ENCODE data around the gene ITPR2.
"Not testable (repeated sequence)": the region's sequence is repeated elsewhere in the genome, so short reads cannot be mapped to it uniquely, and the experiment has no call there.

Gene ITPR2

DNA sequence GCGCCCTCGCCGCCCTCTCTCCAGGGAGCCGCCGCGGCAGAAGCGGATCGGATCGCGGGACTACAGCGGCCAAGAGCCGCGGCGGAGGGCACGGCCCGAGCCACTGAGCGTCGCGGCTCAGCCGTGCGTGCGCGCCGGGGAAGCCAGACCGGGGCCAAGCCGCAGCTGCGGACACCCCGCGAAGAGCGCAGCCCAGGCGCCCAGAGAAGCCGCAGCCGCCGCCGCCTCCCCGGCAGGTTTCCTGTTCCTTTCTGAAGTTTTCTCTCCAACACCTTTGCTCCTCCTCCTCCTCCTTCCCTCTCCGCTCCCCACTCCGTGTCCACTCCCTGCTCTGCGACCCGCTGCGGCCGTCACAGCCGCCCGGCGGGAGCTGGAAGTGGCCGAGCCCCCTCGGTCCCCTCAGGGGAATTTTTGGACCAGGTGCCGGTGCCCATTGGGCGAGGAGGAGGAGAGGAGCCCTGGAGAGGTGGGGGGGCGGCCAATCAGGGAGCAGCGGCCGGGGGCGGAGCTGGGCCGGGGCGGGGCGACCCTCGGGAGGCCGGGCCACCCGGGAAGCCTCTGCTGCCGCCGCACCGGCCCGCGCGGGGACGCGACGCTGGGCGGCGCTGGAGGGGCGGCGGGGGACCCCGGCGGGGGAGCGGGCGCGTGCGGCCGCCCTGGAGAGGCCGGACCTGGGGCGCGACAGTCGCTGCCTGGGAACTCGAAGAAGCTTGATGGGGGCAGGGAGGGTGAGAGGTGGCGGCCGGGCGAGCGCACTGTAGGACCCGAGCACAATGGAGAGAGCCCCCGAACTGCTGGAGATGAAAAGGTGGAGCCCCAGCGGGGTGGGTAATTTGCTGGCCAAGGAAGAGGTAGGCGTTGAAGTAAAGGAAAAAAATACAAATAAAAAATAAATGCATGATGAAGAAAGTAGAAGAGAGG, at the start of gene ITPR2:
Gene ITPR2 (minus strand): TSS at position 373 of the 921 bp plus-strand sequence. CDS start 413 bp downstream, outside the sequence.
- DNase-seq (ENCODE audit: low read depth): peak; percentile 86

DNA sequence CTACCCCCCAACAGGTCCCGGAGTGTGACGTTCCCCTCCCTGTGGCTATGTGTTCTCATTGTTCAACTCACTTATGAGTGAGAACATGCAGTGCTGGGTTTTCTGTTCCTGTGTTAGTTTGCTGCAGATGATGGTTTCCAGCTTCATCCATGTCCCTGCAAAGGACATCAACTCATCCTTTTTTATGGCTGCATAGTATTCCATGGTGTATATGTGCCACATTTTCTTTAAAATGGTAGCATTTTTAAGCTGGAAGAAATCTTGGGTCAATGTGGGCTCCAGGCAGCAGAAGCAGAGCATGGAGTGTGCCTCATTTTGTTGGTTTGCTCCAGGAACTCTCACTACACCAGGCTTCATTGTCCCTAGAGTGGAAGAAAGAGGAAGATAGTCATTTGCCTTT, 47.6 kb upstream of the ITPR2 start:
- no peak for DNase-seq (ENCODE audit: low read depth)

DNA sequence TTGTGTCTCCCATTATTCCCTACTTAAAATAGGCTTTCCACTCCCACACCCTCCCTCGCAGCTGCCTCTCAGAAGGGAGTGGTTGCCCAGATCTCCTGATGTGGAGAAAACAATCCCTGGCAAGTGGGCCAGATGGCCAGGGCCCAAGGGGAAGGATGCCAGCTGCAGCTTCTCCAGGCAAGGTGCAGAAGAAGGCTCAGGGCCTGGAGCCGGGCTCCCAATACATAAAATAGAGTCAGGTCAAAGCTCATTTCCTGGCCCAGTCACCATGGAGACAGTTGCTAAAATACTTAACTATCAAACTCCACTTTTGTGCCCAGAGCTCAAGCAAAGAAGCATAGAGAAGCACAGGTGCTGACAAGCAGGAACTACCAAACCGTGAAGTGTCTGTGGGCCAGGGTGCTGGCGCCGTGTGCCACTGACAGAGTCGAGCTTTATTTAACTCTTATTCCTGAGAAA, 45.7 kb upstream of the ITPR2 start:
- DNase-seq (ENCODE audit: low read depth): no peak

DNA sequence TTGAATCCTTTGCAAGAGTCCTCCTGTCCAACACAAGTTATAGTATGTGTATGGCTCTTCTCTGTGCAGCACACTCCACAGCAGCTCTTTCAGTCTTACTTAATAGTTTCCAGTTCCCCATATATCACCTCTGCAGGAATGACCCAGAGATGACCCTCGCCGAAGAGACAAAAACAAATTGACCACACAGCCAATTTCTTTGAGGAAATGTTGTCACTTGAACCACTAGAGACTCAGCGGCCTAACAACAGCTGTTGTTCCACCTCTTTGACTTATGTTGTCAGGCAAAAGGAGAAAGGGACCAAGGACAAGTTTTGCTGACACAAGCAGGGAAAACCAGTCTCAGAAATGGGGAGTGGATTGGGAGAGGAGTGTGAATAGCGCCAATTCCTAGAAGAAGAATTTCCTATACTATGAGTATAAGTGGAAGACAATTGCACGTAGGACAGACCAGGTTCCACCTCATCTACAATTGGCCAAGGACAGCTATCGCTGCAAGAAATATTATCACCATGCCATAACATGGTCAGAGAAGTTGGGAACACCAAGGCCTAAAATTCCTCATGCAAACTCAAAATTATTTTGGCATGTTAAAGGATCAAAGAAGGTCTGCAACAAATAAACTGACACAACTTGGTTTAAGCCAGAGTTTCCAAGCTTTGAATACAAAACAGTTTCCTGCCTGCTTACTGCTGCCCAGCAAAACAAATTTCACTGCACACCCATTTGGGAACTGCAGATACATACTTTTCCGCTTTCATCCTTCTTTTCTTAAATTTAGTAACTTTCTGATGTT, 41.7 kb upstream of the ITPR2 start:
- DNase-seq (ENCODE audit: low read depth): no peak

DNA sequence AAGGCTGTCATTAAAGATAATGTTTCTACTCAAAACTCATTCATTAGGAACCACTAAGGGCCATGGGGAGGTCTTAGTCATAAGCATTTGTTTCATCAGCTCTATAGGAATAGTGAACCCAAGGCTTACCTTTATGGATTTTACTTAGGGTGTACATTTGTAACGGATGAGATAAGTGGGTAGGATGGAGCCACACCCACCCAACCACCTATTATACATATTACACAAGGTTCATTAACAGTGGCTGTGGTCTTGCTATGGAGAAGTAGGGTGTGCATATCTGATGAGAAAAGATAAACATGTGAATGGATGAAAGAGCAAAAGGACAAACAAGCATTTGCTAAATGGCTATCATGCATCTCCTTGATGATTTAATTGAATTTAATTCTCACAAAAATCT, 39.6 kb upstream of the ITPR2 start:
- DNase-seq (ENCODE audit: low read depth): no peak

DNA sequence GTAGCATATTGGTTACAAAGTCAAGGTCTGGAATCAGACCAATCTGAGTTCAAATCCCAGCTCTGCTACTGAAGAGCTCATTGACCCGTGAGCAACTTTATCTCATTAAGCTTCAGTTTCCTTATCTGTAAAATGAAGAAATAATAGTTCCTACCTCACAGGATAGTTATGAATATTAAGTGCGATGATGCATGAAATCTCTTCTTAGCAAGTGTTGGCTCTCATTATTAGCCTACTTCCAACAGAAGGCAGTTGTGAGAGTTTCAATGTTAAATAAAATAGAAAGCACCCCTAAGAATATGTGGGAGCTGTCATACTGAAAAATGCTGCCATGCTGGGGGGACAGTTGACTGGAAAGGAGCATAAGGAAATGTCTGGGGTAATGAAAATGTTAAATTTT, 39.0 kb upstream of the ITPR2 start:
- no peak for DNase-seq (ENCODE audit: low read depth)

DNA sequence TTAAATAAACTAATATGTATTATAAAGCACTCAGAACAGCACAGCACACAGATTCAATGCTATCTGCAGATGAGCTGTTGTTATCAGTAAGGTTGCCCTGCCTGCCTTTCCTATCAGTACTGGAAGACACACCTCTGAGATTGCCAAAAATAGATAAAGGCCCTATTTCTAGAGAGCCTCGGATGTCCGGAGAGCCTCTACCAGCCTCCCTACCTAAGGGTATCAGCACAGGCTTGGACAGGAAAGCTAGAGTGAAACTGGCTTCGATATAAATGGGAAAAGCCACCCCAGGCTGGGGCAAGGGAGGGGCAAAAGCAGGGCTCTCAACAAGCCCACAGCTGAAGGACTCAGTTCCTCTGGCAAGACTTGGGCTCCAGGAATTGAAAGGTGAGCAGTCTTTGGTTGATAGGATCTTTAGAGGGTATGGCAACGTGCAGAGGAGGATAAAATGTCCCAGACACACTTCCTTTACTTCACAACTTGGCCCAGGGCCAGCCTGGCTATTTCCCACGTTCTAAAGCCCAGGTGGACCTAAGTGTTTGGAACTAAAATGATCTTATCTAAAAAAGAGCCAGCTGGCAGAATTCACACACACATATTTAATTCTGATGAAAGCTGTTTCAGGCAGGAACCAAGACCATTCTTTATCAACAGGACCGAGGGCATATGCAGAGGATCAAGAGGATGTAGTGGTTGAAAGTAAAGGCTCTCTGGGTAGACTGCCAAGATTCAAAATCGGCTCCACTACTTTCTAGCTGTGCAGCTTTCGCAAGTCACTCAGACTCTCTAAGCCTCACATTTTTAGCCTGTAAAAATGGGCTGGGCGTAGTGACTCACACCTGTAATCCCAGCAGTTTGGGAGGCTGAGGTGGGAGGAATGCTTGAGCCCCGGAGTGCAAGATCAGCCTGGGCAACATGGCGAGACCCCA, 37.8 kb upstream of the ITPR2 start:
- no peak for DNase-seq (ENCODE audit: low read depth)

DNA sequence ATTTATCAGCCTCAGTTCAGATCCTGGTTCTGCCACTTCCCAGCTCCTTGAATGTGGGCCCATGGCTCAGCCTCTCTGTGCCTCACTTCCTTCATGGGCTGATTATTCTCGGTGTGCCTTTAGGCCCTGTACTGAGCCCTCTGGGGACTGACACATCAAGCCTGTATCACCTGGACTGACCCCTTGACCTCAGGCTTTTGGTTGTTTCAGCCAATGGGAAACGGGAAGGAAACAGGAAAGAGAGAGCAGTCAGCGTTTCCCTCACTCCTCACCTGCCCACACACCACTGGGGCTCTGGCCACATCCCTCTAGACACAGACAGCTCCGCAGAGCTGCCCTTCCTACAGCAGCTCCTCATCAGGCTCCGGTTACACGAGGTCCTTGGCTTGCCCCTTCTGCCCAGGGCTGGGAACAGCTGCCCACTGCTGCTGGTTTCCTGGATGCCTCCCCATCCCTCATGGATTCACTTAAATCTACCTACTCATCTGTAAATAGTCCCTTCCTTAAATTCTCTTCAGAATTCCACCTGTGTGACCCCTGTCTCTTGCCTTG, 37.0 kb upstream of the ITPR2 start:
- no peak for DNase-seq (ENCODE audit: low read depth)

DNA sequence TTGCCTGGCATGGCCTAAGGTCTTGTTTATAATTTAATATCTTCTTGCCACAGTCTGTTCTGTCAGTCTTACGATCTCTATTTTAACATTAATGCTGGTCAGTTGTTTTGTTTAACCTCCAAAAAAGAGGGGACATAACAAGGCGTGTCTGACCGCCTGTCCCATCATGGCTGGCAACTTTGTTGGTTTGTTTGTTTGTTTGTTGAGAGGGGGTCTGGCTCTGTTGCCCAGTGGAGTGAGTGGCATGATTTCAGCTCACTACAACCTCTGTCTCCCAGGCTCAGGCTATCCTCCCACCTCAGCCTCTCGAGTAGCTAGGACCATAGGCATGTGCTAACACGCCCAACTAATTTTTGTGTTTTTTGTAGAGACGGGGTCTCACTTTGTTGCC, 36.1 kb upstream of the ITPR2 start:
- no peak for DNase-seq (ENCODE audit: low read depth)

DNA sequence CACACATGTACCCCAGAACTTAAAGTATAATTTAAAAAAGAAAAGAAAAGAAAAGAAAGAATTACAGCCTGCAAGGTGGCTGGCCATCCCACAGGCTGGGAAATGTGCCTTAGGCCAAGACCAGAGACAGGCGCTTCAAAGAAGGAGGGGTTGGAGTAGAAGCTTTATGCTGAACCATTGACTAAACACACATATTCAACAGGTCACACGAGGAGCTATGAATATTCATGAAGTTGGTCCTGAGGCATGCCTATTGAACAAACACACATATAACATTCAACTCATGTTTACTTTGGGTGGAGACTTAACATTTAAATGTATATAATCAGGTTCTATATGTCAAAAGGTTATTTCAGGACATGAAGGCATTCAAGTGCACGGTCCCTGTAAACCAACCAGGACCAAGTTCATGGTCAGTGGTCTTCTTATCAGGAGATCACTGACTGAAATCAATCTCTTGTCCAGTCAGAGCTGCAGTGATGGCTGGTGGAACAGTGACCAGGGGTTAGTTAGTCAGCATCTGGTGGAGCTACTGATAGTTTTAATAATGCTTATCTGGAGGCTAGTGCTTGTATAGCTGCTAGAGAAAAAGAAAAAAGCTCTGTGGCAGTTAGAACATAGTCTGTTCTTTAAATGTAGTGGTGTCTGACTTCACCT, 35.6 kb upstream of the ITPR2 start:
- no peak for DNase-seq (ENCODE audit: low read depth)

DNA sequence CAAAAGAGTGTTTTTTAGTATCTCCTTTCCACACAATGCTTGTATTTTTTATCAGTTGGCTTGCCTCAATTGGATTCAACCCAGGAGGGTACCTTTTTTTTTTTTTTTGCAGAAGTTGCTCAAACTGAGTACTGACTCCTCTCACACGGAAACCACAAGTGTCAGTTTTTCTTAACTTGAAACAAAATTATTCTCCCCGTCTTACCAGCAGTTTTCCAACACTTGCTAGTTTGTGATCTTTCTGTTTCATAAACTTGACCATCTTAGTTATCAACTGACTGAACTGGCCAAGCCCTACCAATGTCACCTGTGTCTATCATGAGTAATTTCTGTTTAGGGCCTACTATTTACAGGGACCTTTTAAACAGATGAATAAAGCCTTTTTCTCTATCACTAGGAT, 34.1 kb upstream of the ITPR2 start:
- no peak for DNase-seq (ENCODE audit: low read depth)

DNA sequence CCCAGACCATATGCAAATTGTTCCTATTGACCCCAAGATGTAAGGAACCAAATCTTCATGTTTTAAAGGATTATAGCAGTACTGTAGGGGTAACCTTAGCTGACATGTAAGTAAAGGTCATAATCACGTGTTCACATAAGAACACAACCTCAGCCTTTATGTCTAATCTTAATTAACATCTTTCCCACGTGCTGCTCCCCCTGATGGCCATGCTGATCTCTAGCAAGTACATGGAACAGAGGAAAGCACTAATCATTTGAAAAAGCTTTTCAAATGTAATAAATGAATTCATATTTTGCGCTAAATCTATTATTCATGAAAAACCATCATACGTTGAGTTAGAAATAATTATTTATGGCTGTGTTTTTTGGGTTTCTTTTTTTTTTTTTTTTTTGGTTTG, 30.5 kb upstream of the ITPR2 start:
- DNase-seq (ENCODE audit: low read depth): no peak

DNA sequence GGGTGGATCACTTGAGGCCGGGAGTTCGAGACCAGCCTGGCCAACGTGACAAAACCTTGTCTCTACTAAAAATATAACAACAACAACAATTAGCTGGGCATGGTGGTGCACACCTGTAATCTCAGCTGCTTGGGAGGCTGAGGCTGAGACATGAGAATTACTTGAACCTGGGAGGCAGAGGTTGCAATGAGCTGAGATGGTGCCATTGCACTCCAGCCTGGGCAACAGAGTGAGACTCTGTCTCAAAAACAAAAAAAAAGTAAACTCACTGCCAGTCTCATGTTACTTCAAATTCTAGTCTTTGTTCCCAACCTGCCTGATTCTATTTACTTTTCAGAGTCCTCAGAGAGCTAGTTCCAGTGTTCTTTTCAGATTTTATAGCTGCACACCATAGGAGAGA, 29.8 kb upstream of the ITPR2 start:
- DNase-seq (ENCODE audit: low read depth): not testable (repeated sequence)

DNA sequence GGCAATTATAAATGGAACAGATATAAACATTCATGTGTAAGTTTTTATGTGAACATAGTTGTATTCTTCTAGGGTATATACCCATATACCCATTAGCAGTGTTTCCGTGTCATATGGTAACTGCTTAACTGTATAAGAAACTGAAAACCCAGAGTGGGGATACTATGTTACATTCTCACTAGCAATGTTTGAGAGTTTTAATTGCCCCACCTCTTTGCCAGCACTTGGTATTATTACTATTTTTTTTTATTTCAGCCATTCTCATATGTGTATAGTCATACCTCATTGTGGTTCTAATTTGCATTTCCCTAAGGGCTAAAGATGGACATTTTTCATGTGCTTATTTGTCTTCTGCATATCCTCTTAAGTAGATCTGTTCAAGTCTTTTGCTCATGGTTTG, 28.7 kb upstream of the ITPR2 start:
- DNase-seq (ENCODE audit: low read depth): no peak

DNA sequence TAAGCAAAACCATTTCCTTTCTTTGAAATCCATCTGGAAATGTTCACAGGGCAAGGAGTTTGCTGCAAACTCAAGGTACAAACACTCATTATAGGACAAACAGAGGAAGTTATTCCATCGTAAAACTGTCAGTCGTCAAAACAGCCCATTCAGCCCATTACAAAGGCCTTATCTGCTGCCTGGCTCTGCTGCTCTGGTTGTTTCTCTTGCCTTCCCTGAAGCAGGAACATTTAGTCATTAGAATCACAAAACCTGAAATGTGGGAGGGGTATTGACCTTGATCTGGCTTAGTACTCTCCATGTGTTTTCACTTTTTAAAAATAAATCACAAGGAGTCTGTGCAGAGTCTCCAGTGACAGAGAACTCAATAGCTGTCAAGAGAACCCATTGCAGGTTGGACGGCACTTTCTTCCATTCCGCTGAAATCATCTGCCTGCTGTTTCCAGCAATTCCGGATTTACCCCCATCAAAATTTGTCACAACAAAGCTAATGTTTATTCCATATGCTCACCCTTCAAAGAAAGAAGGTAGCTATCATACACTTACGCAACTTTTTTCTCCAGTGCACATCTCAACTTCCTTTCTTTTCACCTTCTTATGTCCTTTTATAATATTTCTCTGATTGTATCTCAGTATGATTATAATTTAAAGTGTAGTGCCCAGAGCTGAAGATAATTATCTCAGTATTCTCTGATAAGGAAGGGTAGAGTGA, 24.6 kb upstream of the ITPR2 start:
- DNase-seq (ENCODE audit: low read depth): no peak

DNA sequence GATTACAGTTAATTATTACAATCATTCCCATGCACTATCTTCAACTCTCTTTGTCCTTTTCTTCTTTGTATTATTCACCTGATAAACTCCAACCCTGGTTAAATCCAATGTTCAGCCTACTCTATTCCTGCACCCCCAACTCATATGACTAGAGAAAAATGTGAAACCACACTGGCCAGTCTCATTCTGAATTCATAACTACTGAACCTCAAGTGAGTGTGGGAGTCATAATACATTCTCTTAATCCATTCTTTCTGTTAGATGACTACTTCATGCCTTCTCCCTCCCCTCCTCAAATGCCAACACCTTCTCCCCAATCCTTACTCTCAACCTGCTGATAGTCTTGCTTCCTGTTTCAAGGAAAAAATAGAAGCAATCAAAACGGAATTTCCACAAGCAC, 22.3 kb upstream of the ITPR2 start:
- DNase-seq (ENCODE audit: low read depth): no peak

DNA sequence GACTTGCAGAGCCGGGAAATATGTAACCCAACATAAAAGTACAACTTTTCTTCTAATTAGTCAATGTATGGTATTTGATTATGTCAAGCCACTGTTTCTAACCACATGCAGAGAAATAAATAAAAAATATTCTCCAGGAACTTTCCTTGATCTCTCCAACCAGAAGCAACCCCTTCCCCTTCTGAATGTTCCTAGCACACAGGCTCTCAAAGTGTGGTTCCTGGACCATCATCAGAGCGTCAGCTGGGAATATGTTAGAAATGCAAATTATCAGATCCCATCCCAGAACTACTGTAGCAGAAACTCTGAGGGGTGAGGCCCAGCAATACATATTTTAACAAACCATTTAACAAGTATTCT, 21.0 kb upstream of the ITPR2 start:
- DNase-seq (ENCODE audit: low read depth): no peak

DNA sequence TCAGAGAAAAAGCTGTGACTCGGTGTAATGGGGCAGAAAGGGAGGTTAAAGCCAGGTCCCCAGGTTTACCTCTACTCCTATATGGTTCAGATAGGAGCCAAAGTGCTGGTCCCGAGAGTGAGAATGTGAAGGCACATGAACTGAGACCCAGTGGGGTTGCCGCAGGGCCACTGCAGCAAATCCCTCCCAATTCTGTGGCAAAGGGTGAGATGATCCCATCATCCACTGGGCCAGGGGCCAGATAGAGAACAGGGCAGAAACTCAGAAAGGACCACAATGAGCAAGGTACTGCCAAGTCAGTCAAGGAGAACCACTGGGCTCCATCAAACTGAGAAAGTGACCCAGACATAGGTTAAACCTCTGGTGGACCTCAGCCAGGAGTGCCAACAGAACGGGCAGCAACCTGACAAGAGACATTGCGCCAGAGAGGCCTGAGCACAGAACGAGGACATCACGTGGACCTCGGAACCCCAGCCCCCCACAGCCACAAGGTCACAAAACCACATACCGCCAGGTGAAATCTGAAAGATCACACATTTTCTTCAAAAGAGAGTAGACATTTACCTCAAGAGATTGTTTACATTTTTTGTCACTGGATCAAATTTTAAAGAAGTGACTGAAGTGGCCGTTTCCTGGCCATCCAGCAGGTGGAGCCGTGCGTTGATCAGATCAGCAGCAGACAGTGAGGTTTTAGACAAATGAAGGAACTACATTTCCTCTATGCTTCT, 20.5 kb upstream of the ITPR2 start:
- DNase-seq (ENCODE audit: low read depth): peak; percentile 53

DNA sequence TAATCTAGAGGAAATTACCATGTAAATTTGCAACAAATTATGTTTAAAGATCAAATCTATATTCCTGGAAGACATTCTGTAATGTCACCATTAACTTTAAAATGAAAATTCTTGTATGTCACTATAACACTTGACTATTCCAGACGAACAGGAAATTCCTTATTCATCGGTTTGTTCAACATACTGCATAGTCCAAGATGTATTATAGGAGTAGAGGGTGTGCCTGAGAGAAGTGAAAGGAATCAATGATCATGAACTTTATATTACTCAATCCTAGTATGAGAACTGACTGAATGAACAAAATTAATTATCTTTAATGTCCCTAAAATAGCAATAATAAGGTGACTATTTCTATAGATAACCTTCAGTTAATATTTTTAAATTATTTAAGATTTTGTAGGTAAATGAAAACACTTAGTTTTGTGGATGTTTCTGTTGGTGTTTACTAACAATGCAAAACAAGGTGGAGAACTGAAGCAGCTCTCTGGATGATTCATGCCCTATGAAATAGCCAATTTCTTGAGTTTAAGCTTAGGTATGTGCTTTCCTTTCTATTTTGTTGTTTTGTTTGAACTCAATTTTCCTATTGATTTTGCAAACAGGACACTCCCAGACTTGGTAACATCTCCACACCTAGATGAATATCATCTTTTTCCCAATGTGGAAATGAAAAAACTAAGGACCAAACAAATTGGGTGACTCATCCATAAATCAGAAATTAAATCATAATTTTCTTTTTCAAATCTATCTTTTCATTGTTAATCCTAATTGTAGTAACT, 18.2 kb upstream of the ITPR2 start:
- no peak for DNase-seq (ENCODE audit: low read depth)
